Measurements from ENCODE around the gene BLVRB. TPM values are rescaled to one million over a fixed set of nuclear protein-coding genes. Genes with fewer than 3 reads are reported as not detected.

The BLVRB gene
- total RNA-seq, 3 donors from 2014 or later (not counting 1 experiment from before 2014, with no cell fraction given), result 16.8 to 25.2 (median 18.3) TPM

GRCh38 chr19:40453151-40453735, 12.3 kb downstream of the BLVRB start:
- Histone ChIP-seq H3K4me1 (ENCODE audit: control insufficient read depth, insufficient read depth, low read length) (no peaks in the 10 kb centered on the region), H3K27me3 (ENCODE audit: control insufficient read depth, insufficient read depth, low read length) (no peaks in the 10 kb centered on the region), H3K4me3 (ENCODE audit: low read length) (no peak overlapping the region), H3K27ac (ENCODE audit: low read length) (no peak overlapping the region), H3K36me3 (ENCODE audit: control insufficient read depth, insufficient read depth, low read length) (no peaks in the 10 kb centered on the region), H3K9me3 (ENCODE audit: control insufficient read depth, insufficient read depth, low read length) (no peaks in the 10 kb centered on the region)
- intact Hi-C loops (cut with micrococcal nuclease), result no loop called here
- no peaks in the 10 kb centered on the region for H3K27me3 Mint-ChIP-seq (ENCODE audit: low read depth in 2 of 2)
- H3K36me3 Mint-ChIP-seq, result no peaks in the 10 kb centered on the region
- no peak overlapping the region for H3K27ac Mint-ChIP-seq
- TF ChIP-seq CTCF (IDR thresholded peaks at IDR 0.05), result no peak
- 89% methylated on average over 5 of the region's 5 CpGs for WGBS (ENCODE audit: insufficient coverage)
- no peak for ATAC-seq
- DNase-seq, result no peak
- no peaks in the 10 kb centered on the region for H3K4me1 Mint-ChIP-seq
- no peak overlapping the region for H3K4me3 Mint-ChIP-seq
- H3K9me3 Mint-ChIP-seq, result no peaks in the 10 kb centered on the region

DNA sequence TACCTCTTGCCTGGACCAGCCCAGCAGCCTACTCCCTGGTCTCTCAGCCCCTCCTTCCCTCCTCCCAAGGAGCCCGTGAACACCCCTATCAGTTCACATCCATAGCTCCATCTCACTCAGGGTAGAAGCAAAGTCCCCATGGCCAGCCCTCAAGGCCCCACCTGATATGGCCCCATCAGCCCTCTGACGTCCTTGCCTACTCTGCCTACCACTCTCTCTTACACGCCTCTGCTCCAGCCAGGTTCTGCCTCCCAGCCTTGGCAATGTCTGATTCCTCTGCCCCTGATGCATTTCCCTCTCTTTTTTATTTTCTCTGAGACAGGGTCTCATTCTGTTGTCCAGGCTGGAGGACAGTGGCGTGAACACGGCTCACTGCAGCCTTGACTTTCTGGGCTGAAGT, 13.5 kb downstream of the BLVRB start:
- intact Hi-C loops (cut with micrococcal nuclease), result no loop called here
- no peak for DNase-seq
- TF ChIP-seq CTCF (IDR thresholded peaks at IDR 0.05), result no peak
- no peaks in the 10 kb centered on the region for H3K27me3 ChIP-seq (ENCODE audit: control insufficient read depth, insufficient read depth, low read length)
- no peak overlapping the region for H3K4me3 ChIP-seq (ENCODE audit: low read length)
- Mint-ChIP-seq H3K27ac (no peak overlapping the region), H3K9me3 (no peaks in the 10 kb centered on the region), H3K4me1 (no peaks in the 10 kb centered on the region), H3K27me3 (ENCODE audit: low read depth in 2 of 2) (no peaks in the 10 kb centered on the region), H3K4me3 (no peak overlapping the region), H3K36me3 (no peaks in the 10 kb centered on the region)
- no peak overlapping the region for H3K27ac ChIP-seq (ENCODE audit: low read length)
- H3K9me3 ChIP-seq (ENCODE audit: control insufficient read depth, insufficient read depth, low read length), result no peaks in the 10 kb centered on the region
- H3K4me1 ChIP-seq (ENCODE audit: control insufficient read depth, insufficient read depth, low read length), result no peaks in the 10 kb centered on the region
- H3K36me3 ChIP-seq (ENCODE audit: control insufficient read depth, insufficient read depth, low read length), result no peaks in the 10 kb centered on the region
- no peak for ATAC-seq
- 82% methylated on average over 5 of the region's 5 CpGs for WGBS (ENCODE audit: insufficient coverage)

DNA sequence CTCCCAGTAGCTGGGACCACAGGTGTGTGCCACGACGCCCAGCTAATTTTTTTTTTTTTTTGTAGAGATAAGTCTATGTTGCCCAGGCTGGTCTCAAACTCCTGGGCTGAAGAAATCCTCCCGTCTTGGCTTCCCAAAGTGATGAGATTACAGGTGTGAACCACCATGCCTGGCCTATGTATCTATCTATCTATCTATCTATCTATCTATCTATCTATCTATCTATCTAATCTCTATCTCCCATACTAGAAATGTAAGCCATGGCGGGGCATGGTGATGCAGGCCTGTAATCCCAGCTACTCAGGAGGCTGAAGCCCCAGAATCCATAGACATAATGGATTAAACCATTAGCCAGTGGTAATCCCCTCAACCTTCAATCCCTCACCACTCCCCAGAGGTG, 14.9 kb downstream of the BLVRB start:
- no peaks in the 10 kb centered on the region for H3K4me1 Mint-ChIP-seq
- H3K4me3 Mint-ChIP-seq, result no peak overlapping the region
- no peak overlapping the region for H3K4me3 ChIP-seq (ENCODE audit: low read length)
- no peaks in the 10 kb centered on the region for H3K4me1 ChIP-seq (ENCODE audit: control insufficient read depth, insufficient read depth, low read length)
- H3K27me3 ChIP-seq (ENCODE audit: control insufficient read depth, insufficient read depth, low read length), result no peaks in the 10 kb centered on the region
- no peaks in the 10 kb centered on the region for H3K36me3 ChIP-seq (ENCODE audit: control insufficient read depth, insufficient read depth, low read length)
- 96% methylated on average over 4 of the region's 4 CpGs for WGBS (ENCODE audit: insufficient coverage)
- DNase-seq (no peak), ATAC-seq (no peak)
- intact Hi-C loops (cut with micrococcal nuclease), result no loop called here
- H3K9me3 ChIP-seq (ENCODE audit: control insufficient read depth, insufficient read depth, low read length), result no peaks in the 10 kb centered on the region
- TF ChIP-seq CTCF (IDR thresholded peaks at IDR 0.05), result no peak
- H3K27me3 Mint-ChIP-seq (ENCODE audit: low read depth in 2 of 2), result no peaks in the 10 kb centered on the region
- H3K36me3 Mint-ChIP-seq, result no peaks in the 10 kb centered on the region
- H3K27ac Mint-ChIP-seq, result no peak overlapping the region
- H3K9me3 Mint-ChIP-seq, result no peaks in the 10 kb centered on the region
- no peak overlapping the region for H3K27ac ChIP-seq (ENCODE audit: low read length)

GRCh38 chr19:40449506-40449905, 16.0 kb downstream of the BLVRB start:
- H3K36me3 Mint-ChIP-seq, result no peaks in the 10 kb centered on the region
- H3K27ac Mint-ChIP-seq, result no peak overlapping the region
- TF ChIP-seq CTCF (IDR thresholded peaks at IDR 0.05), result no peak
- H3K9me3 Mint-ChIP-seq, result no peaks in the 10 kb centered on the region
- H3K27me3 Mint-ChIP-seq (ENCODE audit: low read depth in 2 of 2), result no peaks in the 10 kb centered on the region
- H3K4me1 ChIP-seq (ENCODE audit: control insufficient read depth, insufficient read depth, low read length), result peaks cover 6% of the 10 kb centered on the region
- H3K27me3 ChIP-seq (ENCODE audit: control insufficient read depth, insufficient read depth, low read length), result no peaks in the 10 kb centered on the region
- no peak overlapping the region for H3K4me3 Mint-ChIP-seq
- H3K9me3 ChIP-seq (ENCODE audit: control insufficient read depth, insufficient read depth, low read length), result no peaks in the 10 kb centered on the region
- H3K27ac ChIP-seq (ENCODE audit: low read length), result no peak overlapping the region
- intact Hi-C loops (cut with micrococcal nuclease), result no loop called here
- WGBS (ENCODE audit: insufficient coverage), result 98% methylated on average over 3 of the region's 4 CpGs
- DNase-seq (no peak), ATAC-seq (no peak)
- H3K36me3 ChIP-seq (ENCODE audit: control insufficient read depth, insufficient read depth, low read length), result no peaks in the 10 kb centered on the region
- no peak overlapping the region for H3K4me3 ChIP-seq (ENCODE audit: low read length)
- peaks cover 7% of the 10 kb centered on the region in 2 donors for H3K4me1 Mint-ChIP-seq
